GM12872 (cell line): ENCODE results near the gene ZNF586.
A peak's percentile ranks its signal among the peaks of the same experiment; 100 is the strongest.

Source experiments
- TF ChIP-seq, protein P1 (sequence below): IDR thresholded peaks from 3 replicates; pipeline ENCODE4 v1.5.1; 2011; ENCODE audit warnings: low read depth, mild to moderate bottlenecking, low read length, moderate library complexity; ENCODE audit not compliant: insufficient read depth

Gene ZNF586

DNA sequence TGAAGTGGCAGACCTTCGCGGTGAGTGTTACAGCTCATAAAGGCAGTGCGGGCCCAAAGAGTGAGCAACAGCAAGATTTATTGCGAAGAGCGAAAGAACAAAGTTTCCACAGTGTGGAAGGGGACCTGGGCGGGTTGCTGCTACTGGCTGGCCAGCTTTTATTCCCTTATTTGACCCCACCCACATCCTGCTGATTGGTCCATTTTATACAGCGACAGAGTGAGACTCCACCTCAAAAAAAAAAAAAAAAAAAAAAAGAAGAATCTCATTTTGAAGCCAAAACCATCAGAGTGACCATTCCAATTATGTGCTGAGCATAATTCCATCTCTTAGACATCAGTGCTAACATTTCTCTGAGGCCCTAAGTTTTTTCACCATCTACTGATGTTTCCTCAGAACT, 47.2 kb downstream of the ZNF586 start:
- TF ChIP-seq, protein P1, sequence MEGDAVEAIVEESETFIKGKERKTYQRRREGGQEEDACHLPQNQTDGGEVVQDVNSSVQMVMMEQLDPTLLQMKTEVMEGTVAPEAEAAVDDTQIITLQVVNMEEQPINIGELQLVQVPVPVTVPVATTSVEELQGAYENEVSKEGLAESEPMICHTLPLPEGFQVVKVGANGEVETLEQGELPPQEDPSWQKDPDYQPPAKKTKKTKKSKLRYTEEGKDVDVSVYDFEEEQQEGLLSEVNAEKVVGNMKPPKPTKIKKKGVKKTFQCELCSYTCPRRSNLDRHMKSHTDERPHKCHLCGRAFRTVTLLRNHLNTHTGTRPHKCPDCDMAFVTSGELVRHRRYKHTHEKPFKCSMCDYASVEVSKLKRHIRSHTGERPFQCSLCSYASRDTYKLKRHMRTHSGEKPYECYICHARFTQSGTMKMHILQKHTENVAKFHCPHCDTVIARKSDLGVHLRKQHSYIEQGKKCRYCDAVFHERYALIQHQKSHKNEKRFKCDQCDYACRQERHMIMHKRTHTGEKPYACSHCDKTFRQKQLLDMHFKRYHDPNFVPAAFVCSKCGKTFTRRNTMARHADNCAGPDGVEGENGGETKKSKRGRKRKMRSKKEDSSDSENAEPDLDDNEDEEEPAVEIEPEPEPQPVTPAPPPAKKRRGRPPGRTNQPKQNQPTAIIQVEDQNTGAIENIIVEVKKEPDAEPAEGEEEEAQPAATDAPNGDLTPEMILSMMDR = no peak

DNA sequence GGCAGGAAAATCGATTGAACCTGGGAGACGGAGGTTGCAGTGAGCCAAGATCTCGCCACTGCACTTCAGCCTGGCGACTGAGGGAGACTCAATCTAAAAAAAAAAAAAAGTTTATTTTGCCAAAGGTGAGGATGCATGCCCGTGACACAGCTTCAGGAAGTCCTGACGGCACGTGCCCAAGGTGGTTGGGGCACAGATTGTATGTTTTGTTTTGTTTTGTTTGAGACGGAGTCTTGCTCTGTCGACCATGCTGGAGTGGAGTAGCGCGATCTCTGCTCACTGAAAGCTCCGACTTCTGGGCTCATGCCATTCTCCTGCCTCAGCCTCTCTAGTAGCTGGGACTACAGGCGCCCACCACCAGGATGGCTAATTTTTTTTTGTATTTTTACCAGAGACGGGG, 48.5 kb downstream of the ZNF586 start:
- TF ChIP-seq, protein P1 = no peak

DNA sequence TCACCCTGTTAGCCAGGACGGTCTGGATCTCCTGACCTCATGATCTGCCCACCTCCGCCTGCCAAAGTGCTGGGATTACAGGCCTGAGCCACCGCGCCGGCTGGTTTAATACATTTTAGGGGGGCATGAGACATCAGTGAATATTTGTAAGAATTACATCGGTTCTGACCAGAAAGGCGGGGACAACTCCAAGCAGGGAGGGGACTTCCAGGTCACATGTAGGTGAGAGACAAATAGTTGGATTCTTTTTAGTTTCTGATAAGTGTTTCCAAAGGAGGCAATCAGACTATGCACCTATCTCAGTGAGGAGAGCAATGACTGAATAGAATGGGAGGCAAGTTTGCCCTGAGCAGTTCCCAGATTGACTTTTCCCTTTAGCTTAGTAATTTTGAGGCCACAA, 48.9 kb downstream of the ZNF586 start:
- TF ChIP-seq, protein P1 = no peak

DNA sequence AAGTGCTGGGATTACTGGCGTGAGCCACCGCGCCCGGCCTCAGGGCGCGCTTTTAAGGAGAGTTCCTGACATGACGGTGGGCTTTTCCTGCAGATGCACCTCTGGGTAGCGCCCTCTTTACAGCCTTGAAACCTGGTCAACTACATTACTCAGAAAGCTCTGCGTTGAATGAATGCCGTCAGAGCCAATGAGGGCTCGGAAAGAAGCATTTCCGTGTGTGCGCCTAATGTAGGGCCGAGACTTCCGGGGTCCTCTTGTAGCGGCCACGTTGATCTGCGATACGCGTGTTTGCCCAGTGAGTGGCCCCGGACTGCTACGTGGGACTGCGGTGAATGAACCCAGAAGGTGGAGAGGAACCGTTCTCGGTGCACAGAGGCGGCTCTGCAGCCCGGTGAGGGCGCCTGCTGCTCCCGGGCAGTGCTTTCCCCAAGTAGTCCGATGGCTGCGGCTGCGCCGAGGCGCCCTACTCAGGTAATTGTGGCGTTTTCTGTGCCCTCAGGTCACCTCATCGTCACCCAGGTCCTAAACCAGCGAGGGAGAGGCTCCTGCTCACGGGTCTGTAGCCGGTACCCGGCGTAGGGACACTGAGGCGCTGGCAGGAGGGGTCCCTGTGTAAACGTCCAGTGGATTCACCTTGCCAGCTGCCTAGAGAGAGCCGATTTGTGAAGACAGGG, 50.1 kb downstream of the ZNF586 start:
- TF ChIP-seq, protein P1 = no peak

DNA sequence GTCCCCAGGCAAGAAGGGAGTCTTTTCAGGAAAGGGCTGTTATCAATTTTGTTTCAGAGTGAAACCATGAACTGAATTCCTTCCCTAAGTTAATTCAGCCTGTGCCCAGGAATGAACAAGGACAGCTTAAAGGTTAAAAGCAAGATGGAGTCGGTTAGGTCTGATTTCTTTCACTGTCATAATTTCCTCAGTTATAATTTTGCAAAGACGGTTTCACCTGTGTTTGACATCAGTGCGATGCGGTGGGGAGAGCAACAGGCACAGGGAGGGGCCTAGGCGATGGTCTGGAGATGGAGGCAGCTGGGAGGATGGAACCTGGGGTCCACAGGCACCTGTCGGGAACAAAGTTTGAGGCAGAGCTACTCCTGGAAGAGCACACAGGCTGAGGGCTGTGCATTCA, 51.1 kb downstream of the ZNF586 start:
- TF ChIP-seq, protein P1 = no peak

DNA sequence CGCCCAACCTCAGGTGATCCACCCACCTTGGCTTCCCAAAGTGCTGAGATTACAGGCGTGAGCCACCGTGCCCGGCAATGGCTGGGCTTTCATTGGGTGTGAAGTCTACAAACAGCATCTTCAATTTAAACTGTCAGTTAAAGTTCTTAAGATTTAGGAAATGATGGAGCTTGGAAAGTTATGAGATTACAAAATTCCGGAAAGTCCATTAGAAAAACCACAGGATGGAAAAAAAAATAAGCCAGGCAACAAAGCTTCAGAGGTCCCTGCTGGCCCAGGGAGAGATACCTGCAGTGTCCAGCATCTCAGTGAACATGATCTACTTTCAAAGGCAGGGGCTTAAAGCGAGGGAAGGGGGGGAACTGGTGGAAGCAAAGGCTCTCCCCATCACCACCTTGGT, 56.0 kb downstream of the ZNF586 start:
- TF ChIP-seq, protein P1 = no peak

DNA sequence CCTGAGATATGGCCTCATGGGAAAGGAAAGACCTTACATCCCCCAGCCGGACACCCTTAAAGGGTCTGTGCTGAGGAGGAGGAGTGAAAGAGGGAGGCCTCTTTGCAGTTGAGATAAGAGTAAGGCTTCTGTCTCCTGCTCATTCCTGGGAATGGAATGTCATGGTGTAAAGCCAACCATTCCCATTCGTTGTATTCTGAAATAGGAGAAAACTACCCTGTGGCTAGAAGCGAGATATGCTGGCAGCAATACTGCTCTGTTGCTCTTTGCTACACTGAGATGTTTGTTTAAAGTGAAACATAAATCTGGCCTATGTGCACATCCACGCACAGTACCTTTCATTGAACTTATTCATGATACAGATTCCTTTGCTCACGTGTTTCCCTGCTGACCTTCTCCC, 59.8 kb downstream of the ZNF586 start:
- TF ChIP-seq, protein P1 = no peak

DNA sequence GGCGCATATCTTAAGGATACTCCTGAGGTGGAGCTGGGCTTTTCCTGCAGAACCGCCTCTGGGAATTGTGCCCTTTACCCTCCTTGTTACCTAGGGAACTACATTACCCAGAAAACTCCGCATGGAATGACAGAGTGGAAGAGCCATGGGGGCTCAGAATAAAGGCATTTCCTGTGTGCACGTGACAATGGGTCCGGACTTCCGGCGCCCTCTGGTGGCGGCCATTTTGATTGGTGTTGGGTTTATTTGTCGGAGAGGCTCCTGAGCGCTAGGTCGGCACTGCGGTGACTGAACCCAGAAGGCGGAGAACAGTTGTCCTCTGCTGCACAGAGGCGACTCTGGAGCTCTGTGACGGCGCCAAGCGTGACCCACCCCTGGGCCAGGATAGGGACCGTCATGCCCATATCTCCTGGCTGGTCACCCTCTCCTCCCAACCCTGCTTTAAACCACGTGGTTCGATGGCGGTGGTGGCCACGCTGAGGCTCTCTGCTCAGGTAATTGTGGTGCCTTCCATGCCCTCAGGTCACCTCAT, 60.7 kb downstream of the ZNF586 start, which contains the start of gene ZNF587B:
TSS of gene ZNF587B (plus strand) at position 229 of the 532 bp plus-strand sequence. CDS start at position 459, 230 bp downstream.
- TF ChIP-seq, protein P1 = peak; percentile 35; the same call in 2 of the 3 replicates
